Spleen (tissue), 11 donors: Measurements from ENCODE around the gene TENM3. TPM values are rescaled to one million over a fixed set of nuclear protein-coding genes. Genes with fewer than 3 reads are reported as not detected.

Experiments
- DNase-seq: peaks from one replicate; pipeline ENCODE4 v3.0.0-alpha.2; 2020
- H3K27ac ChIP-seq, 8 donors: fragments of 200-600 bp; sonication (generic) in 7 of 8; 1 replicate in 4 of 8; 2 replicates in 4 of 8; pipeline versions ENCODE4 v1.5.0 to v1.8.0; 2016 to 2021; ENCODE audit warnings: inconsistent platforms in 4 of 8, mild to moderate bottlenecking in 4 of 8, moderate library complexity in 1 of 8
- H3K27me3 ChIP-seq, 7 donors: fragments of 200-600 bp; sonication (generic) in 6 of 7; replicated peaks in 1 of 7; 1 replicate in 4 of 7; 2 replicates in 3 of 7; pipeline versions ENCODE4 v1.5.0 to v1.8.0; 2016 to 2021; ENCODE audit warnings: inconsistent platforms in 3 of 7, mild to moderate bottlenecking in 1 of 7
- H3K36me3 ChIP-seq, 6 donors: fragments of 200-600 bp; sonication (generic) in 5 of 6; 1 replicate in 4 of 6; 2 replicates in 2 of 6; pipeline versions ENCODE4 v1.5.0 to v1.8.0; 2016 to 2021; ENCODE audit warnings: inconsistent platforms in 2 of 6
- H3K4me1 ChIP-seq, 6 donors: fragments of 200-600 bp; sonication (generic) in 5 of 6; 1 replicate in 3 of 6; 2 replicates in 3 of 6; pipeline versions ENCODE4 v1.5.0 to v1.8.0; 2016 to 2021; ENCODE audit warnings: inconsistent platforms in 3 of 6
- H3K4me3 ChIP-seq, 8 donors: fragments of 200-600 bp; sonication (generic) in 7 of 8; 1 replicate in 4 of 8; 2 replicates in 4 of 8; pipeline versions ENCODE4 v1.5.0 to v1.8.0; 2016 to 2021; ENCODE audit warnings: inconsistent platforms in 4 of 8, mild to moderate bottlenecking in 4 of 8, moderate library complexity in 2 of 8
- H3K9me3 ChIP-seq, 8 donors: fragments of 200-600 bp; sonication (generic) in 7 of 8; 1 replicate in 4 of 8; 2 replicates in 4 of 8; pipeline versions ENCODE4 v1.5.0 to v1.8.0; 2016 to 2021; ENCODE audit warnings: inconsistent platforms in 4 of 8
- POLR2A ChIP-seq, 3 donors: fragments of 450-650 bp; IDR thresholded peaks; one replicate each; pipeline ENCODE4 v1.5.1; 2017; ENCODE audit warnings: antibody characterized with exemption in 3 of 3, mild to moderate bottlenecking in 1 of 3
- POLR2AphosphoS5 ChIP-seq, 3 donors: sonication (generic); formaldehyde crosslinking; IDR thresholded peaks; one replicate each; pipeline ENCODE4 v1.5.1; 2017; ENCODE audit warnings: antibody characterized with exemption in 3 of 3
- WGBS, 5 donors: extraction: QIAGEN DNeasy Blood & Tissue Kit in 3 of 5; methylation state at CpG; one replicate each; pipeline versions ENCODE4 v1.1.5 to v1.1.7; 2013 to 2018; 5-methylcytosine and 5-hydroxymethylcytosine counted together
- intact Hi-C: fragments of 100-400 bp; cut with DNase I; formaldehyde crosslinking; loops from one replicate; pipeline ENCODE4 v1.15.0; 2023; ENCODE audit warnings: low total_unique reads
- polyA plus RNA-seq, 3 donors: library from polyadenylated mRNA; stranded (reverse); fragments of 200-250 nt; gene quantifications; one replicate each; pipeline ENCODE4 v1.2.1, GENCODE V29; 2013
- total RNA-seq, 7 donors: library from RNA; depleted of rRNA in 3 of 7; stranded (reverse); fragments of >200 nt in 3 of 7; fragmentation: NEBNext Ultra II Directional in 4 of 7; extraction: Animal tissue kit (Norgen Biotek cat#: 25700) in 4 of 7; gene quantifications; one replicate each; pipeline versions ENCODE4 v1.1.0 to v1.2.1, GENCODE V29; 2016 to 2021
- TF ChIP-seq, protein P1 (sequence below), 11 experiments: fragments of 200-600 bp in 7 of 11; fragments of 450-650 bp in 4 of 11; sonication (generic) in 4 of 11; IDR thresholded peaks in 8 of 11; conservative IDR thresholded peaks in 3 of 11; 1 replicate in 7 of 11; 2 replicates in 4 of 11; pipeline versions ENCODE4 v1.4.0 to v1.8.0; 2016 to 2021; ENCODE audit warnings: antibody characterized with exemption in 11 of 11, inconsistent platforms in 4 of 11, mild to moderate bottlenecking in 1 of 11
- donor health status: healthy with polysubstance abuse.
- donor health status: DM: no; HTN: no; CAD: no; lungs with moderate emphysema.
- donor health status: DM: no; HTN: no; CAD: no.
- donor health status: Bipolar disorder and iron deficiency.
- donor health status: healthy.
- donor health status: DM: no; HTN: no; CAD: no.
- donor health status: DM: yes; HTN: yes; CAD: no.

TENM3 gene
- total and polyA plus RNA-seq, 10 donors, result 0.37 to 45.6 (median 17.7) TPM

DNA sequence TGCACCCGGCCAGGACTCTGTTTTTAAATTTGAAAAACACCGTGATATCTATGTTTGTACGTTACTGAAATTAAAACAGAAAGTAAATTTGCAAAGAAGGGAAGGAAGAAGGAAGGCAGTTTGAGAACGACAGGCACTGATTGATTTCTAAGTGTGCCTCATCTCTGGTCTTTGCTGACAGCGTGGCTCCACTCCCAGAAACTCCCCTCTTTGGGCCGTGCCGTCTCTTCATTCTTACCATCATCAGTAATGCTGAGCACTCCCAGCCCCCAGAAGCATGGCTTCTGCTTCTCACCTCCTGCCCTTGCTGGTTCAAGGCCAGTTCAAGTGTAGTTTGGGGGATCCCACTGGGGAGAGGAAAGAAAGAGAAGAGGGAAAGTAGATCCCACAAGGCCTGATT lies 85.3 kb downstream of the TENM3 start:
- 72 to 84% (median 80%) methylated on average over 7 of the region's 7 CpGs for WGBS, 5 donors
- no peak for TF ChIP-seq POLR2AphosphoS5 (IDR thresholded peaks at IDR 0.05)
- TF ChIP-seq, protein P1, sequence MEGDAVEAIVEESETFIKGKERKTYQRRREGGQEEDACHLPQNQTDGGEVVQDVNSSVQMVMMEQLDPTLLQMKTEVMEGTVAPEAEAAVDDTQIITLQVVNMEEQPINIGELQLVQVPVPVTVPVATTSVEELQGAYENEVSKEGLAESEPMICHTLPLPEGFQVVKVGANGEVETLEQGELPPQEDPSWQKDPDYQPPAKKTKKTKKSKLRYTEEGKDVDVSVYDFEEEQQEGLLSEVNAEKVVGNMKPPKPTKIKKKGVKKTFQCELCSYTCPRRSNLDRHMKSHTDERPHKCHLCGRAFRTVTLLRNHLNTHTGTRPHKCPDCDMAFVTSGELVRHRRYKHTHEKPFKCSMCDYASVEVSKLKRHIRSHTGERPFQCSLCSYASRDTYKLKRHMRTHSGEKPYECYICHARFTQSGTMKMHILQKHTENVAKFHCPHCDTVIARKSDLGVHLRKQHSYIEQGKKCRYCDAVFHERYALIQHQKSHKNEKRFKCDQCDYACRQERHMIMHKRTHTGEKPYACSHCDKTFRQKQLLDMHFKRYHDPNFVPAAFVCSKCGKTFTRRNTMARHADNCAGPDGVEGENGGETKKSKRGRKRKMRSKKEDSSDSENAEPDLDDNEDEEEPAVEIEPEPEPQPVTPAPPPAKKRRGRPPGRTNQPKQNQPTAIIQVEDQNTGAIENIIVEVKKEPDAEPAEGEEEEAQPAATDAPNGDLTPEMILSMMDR (IDR thresholded peaks at IDR 0.05 in 8 of 11, conservative IDR thresholded peaks at IDR 0.05 in 3 of 11), result no peak
- no peak for TF ChIP-seq POLR2A (IDR thresholded peaks at IDR 0.05)
- intact Hi-C loops, result no loop called here
- Histone ChIP-seq H3K4me1 (no peaks in the 10 kb centered on the region), H3K4me3 (no peak overlapping the region), H3K27me3 (no peaks in the 10 kb centered on the region), H3K27ac (no peak overlapping the region), H3K9me3 (no peaks in the 10 kb centered on the region), H3K36me3 (no peaks in the 10 kb centered on the region)
- no peak for DNase-seq

DNA sequence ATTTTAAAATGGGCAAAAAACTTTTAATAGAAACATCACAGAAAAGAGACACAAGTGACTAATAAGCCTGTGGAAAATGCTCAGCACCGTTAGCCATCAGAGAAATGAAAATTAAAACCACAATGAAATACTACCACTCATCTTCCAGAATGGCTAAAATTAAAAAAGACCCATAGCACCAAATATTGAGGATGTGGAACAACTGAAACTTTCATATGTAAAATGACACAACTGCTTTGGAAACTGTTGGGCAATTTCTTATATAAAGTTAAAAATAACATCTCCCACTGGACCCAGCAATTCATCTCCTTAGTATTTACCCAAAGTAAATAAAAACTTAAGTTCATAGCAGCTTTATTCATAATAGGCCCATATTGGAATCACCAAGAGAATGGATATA lies 94.2 kb downstream of the TENM3 start:
- TF ChIP-seq POLR2A (IDR thresholded peaks at IDR 0.05) (no peak), POLR2AphosphoS5 (IDR thresholded peaks at IDR 0.05) (no peak)
- TF ChIP-seq, protein P1 (IDR thresholded peaks at IDR 0.05 in 8 of 11, conservative IDR thresholded peaks at IDR 0.05 in 3 of 11), result no peak
- H3K27me3 ChIP-seq, result no peaks in the 10 kb centered on the region
- H3K4me3 ChIP-seq, result no peak overlapping the region
- 65 to 89% (median 84%) methylated on average over 1 of the region's 1 CpG for WGBS, 5 donors
- H3K36me3 ChIP-seq, result no peaks in the 10 kb centered on the region
- no peak overlapping the region for H3K27ac ChIP-seq
- DNase-seq, result no peak
- no peaks in the 10 kb centered on the region for H3K4me1 ChIP-seq
- intact Hi-C loops, result no loop called here
- H3K9me3 ChIP-seq, result no peaks in the 10 kb centered on the region

DNA sequence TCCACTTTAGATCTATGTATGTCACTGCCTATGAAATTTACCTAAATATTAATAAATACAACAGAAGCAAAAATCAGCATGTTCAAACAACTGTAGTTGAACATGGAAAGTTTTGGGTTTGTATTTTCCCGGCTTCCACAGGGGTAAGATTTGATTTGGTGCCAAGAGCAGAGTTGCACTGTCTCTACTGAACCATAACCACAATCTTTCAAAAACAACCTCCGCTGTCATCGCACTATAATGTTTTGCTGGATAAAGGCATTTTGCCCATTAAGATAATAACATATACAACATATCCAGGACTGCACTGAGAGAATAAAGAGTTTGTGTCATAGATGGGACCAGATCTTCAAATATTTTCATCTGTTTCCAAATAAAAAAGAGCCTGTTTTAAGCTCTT lies 94.9 kb downstream of the TENM3 start:
- Histone ChIP-seq H3K4me1 (no peaks in the 10 kb centered on the region), H3K36me3 (no peaks in the 10 kb centered on the region), H3K4me3 (no peak overlapping the region), H3K9me3 (no peaks in the 10 kb centered on the region), H3K27ac (no peak overlapping the region), H3K27me3 (no peaks in the 10 kb centered on the region)
- intact Hi-C loops, result no loop called here
- WGBS, 5 donors, result 87 to 93% (median 91%) methylated on average over 3 of the region's 3 CpGs
- DNase-seq, result no peak
- TF ChIP-seq POLR2A (IDR thresholded peaks at IDR 0.05), result no peak
- TF ChIP-seq, protein P1 (IDR thresholded peaks at IDR 0.05 in 8 of 11, conservative IDR thresholded peaks at IDR 0.05 in 3 of 11), result no peak
- TF ChIP-seq POLR2AphosphoS5 (IDR thresholded peaks at IDR 0.05), result no peak

DNA sequence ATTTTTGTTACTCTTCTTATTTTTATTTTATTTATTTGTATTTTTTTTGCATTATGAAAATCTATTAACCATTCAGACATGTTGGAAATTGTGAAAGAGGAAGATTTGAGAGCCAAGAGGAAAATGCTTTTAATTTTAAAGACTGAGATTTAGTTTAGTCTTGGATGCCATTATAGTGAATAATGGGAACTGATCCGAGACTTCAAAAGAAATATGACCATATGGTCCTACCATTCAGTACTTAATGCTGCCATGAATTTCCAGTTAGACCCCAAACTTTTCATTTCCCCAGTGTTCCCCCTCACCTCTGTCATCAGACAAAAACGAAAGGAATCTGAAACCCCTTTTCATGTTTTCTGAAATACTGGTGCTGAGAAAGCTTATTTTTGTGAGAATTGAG lies 95.5 kb downstream of the TENM3 start:
- DNase-seq, result no peak
- no peaks in the 10 kb centered on the region for H3K9me3 ChIP-seq
- no peaks in the 10 kb centered on the region for H3K36me3 ChIP-seq
- no peaks in the 10 kb centered on the region for H3K4me1 ChIP-seq
- intact Hi-C loops, result no loop called here
- H3K27ac ChIP-seq, result no peak overlapping the region
- no peaks in the 10 kb centered on the region for H3K27me3 ChIP-seq
- H3K4me3 ChIP-seq, result no peak overlapping the region
- WGBS, 5 donors, result 42 to 59% (median 55%) methylated on average over 2 of the region's 2 CpGs
- TF ChIP-seq POLR2AphosphoS5 (IDR thresholded peaks at IDR 0.05) (no peak), POLR2A (IDR thresholded peaks at IDR 0.05) (no peak)
- TF ChIP-seq, protein P1 (IDR thresholded peaks at IDR 0.05 in 8 of 11, conservative IDR thresholded peaks at IDR 0.05 in 3 of 11), result no peak
